Mucosa of stomach (tissue), 1 donor: ENCODE data around the gene SGPP2.
A peak's percentile ranks its signal among the peaks of the same experiment; 100 is the strongest.

Source experiments
- H3K27me3 ChIP-seq: one replicate; pipeline ENCODE4 v1.7.0; 2013; ENCODE audit warnings: mild to moderate bottlenecking, low read length; ENCODE audit not compliant: control insufficient read depth, insufficient read depth
- H3K36me3 ChIP-seq: one replicate; pipeline ENCODE4 v1.7.0; 2013; ENCODE audit warnings: low read length; ENCODE audit not compliant: control insufficient read depth, insufficient read depth
- H3K4me1 ChIP-seq: one replicate; pipeline ENCODE4 v1.7.0; 2013; ENCODE audit warnings: mild to moderate bottlenecking, low read length; ENCODE audit not compliant: control insufficient read depth, insufficient read depth
- H3K4me3 ChIP-seq: one replicate; pipeline ENCODE4 v1.7.0; 2013; ENCODE audit warnings: low read length
- H3K9ac ChIP-seq: one replicate; pipeline ENCODE4 v1.7.0; 2013; ENCODE audit warnings: mild to moderate bottlenecking, low read length, moderate library complexity
- H3K9me3 ChIP-seq: one replicate; pipeline ENCODE4 v1.7.0; 2013; ENCODE audit warnings: mild to moderate bottlenecking, low read length, moderate library complexity; ENCODE audit not compliant: control insufficient read depth
- donor health status: Pancreatic carcinoma.

Gene SGPP2

DNA sequence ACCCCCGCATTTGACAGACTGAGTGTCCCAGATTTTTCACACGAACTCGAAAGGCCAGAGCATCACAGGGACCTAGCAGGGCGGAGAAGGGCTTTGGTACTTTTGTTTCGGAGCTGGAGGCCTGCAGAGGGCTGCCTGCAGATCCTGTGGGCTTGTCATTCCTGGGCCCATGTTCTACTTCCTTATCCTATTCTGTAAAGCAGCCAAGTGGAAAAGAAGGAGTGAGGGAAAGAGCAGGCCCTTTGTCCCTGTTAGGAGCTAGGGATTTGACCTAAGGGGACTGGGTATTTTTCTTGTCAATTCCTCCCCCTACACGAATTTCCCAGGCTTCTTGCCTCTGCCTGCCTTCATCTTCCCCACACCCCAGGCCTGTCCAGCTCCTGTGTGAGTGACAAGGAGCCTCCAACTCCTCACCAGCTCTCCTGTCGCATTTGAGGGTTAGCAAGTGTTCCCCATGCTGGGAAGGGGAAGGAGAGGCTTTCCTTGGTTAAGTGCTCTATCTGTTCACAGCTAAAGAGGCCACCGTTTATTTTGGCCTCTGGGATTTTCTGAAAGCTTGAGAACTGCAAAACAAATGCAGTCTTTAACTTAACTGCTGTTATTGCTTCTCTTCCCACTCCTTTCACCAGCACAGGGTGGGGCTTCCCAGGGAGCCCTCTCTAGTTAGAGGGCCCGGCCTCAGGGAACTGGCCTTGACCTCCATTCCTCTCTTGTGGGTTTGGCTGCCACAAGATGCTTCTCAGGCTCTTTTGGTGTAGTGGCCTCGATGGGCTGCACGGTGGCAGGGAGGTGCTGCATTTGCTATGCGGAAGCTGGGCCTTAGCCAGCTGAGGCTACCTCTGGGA, 61.2 kb downstream of the SGPP2 start:
- Histone ChIP-seq H3K36me3 (no peaks in the 10 kb centered on the region), H3K9me3 (no peaks in the 10 kb centered on the region), H3K4me3 (no peak overlapping the region), H3K9ac (no peak overlapping the region), H3K4me1 (peaks cover 7% of the 10 kb centered on the region), H3K27me3 (no peaks in the 10 kb centered on the region)

DNA sequence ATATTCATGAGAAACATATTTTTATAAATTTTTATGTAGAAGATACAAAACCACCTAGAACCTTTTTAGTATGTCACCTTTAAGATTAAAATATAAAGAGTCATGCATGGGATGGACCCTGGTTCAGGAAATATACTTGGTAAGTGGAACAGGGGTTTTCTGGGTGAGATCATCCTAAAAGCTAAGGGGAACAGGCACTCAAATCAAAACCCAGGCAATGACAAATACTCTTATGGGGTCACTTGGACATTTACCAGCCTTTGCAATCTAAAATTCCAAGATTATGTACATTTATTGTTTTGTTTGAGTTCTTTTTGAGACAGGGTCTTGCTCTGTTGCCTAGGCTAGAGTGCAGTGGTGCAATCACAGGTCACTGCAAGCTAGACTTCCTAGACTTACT, 65.8 kb downstream of the SGPP2 start:
- H3K27me3 ChIP-seq = no peaks in the 10 kb centered on the region
- H3K4me3 ChIP-seq = no peak overlapping the region
- H3K36me3 ChIP-seq = no peaks in the 10 kb centered on the region
- no peaks in the 10 kb centered on the region for H3K9me3 ChIP-seq
- H3K4me1 ChIP-seq = no peaks in the 10 kb centered on the region
- no peak overlapping the region for H3K9ac ChIP-seq

DNA sequence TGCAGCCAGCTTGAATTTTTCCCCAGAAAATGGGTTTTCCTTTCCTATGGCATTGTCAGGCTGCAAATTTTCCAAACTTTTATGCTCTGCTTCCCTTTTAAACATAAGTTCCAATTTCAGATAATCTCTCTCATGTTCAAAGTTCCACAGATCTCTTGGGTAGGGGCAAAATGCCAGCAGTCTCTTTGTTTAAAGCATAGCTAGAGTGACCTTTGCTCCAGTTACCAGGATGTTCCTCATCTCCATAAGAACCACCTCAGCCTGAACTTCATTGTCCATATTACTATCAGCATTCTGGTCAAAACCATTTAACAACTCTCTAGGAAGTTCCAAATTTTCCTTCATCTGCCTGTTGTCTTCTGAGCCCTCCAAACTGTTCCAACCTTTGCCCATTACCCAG, 68.3 kb downstream of the SGPP2 start:
- Histone ChIP-seq H3K9ac (no peak overlapping the region), H3K9me3 (no peaks in the 10 kb centered on the region), H3K27me3 (no peaks in the 10 kb centered on the region), H3K4me3 (no peak overlapping the region), H3K36me3 (no peaks in the 10 kb centered on the region), H3K4me1 (no peaks in the 10 kb centered on the region)

DNA sequence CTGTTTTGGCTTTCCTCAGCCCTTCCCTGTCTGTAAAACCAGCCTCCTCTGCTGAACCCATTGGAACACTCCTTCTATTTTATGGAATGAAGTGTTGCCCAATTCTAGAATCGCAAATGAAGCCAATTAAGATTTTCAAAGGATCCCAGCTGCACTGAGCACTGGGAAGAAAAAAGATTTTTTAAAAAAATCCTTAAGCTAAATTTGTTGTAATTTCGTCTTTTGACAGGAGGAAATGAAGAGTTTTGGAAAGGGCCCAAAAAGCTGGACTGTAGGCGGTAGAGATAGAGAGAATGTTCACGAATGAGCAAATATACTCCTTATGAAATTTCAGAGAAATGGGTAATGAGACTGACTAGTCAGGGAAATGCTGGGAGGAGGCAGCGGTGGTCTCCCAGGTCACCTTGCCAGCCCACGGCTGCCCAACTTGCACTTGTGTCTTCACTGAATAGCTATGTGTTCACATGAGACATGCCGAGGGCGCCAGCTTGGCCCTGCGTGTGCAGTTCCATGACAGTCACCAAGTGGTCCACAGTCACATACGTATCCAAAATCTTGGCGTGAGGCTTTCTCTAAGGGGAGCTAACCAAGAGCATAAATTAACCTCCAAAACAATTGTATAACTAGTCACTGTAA, 69.9 kb downstream of the SGPP2 start:
- no peaks in the 10 kb centered on the region for H3K4me1 ChIP-seq
- H3K4me3 ChIP-seq = no peak overlapping the region
- no peak overlapping the region for H3K9ac ChIP-seq
- no peaks in the 10 kb centered on the region for H3K27me3 ChIP-seq
- H3K9me3 ChIP-seq = no peaks in the 10 kb centered on the region
- H3K36me3 ChIP-seq = no peaks in the 10 kb centered on the region

DNA sequence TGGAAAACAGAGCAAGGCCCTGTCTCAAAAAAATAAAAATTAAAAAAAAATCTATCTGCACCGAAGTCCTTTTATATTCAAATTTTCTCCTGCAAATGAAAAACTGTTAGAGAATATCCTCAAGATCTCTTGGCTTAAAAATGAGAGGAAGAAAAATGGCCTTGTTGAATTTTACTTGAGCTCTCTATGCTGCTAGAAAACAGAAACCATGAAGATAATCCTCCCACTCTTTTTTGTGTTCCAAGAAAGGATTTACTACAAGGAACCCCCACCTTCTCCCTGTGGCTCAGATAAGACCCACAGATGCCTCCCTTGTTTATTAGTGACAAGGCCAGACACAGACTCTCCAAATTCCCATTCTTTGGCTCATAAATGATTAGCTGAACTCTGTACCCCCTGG, 71.0 kb downstream of the SGPP2 start:
- Histone ChIP-seq H3K4me1 (no peaks in the 10 kb centered on the region), H3K36me3 (no peaks in the 10 kb centered on the region), H3K9me3 (no peaks in the 10 kb centered on the region), H3K9ac (no peak overlapping the region), H3K4me3 (no peak overlapping the region), H3K27me3 (no peaks in the 10 kb centered on the region)

DNA sequence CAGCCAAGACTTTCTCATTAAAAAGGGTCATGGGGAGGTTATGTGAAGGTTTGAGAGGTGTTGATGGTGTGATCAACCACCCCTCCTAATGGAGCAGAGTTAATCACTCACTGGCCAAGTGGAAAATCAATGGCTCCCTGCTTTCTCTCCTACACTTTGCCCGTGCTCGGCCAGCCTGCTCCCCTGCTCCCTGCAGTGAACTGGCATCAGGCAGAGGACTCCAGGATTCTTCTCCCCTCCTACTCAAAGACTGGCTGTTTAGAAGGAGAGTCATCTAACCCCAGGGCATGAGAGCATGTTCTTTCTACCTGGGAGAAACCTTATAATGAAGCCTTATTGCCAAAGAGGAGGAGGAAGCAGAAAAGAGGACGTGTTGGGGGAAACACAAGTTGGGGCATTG, 74.9 kb downstream of the SGPP2 start:
- H3K4me1 ChIP-seq = no peaks in the 10 kb centered on the region
- no peak overlapping the region for H3K4me3 ChIP-seq
- H3K9me3 ChIP-seq = no peaks in the 10 kb centered on the region
- H3K36me3 ChIP-seq = no peaks in the 10 kb centered on the region
- H3K27me3 ChIP-seq = no peaks in the 10 kb centered on the region
- no peak overlapping the region for H3K9ac ChIP-seq

DNA sequence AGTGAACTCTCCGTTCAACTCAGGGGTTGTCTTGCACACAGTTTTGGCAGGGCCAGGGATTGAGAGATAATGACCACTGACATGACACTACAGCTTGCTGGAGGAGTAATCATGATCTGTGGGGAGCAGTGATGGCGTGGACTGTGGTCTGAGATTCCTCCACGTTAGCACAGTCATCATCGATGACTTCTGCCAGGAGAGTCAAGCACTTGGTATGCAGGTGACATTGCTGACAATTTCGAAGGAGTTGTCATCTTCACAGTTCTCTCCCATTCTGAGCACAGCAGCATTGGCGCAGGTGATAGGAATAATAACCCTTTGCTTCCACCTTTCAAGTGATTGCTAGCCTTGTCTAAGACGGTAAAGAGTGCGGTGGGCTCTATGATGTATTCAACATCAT, 79.8 kb downstream of the SGPP2 start:
- no peak overlapping the region for H3K9ac ChIP-seq
- peaks cover 4% of the 10 kb centered on the region for H3K4me1 ChIP-seq
- H3K36me3 ChIP-seq = no peaks in the 10 kb centered on the region
- no peak overlapping the region for H3K4me3 ChIP-seq
- H3K9me3 ChIP-seq = no peaks in the 10 kb centered on the region
- H3K27me3 ChIP-seq = no peaks in the 10 kb centered on the region

DNA sequence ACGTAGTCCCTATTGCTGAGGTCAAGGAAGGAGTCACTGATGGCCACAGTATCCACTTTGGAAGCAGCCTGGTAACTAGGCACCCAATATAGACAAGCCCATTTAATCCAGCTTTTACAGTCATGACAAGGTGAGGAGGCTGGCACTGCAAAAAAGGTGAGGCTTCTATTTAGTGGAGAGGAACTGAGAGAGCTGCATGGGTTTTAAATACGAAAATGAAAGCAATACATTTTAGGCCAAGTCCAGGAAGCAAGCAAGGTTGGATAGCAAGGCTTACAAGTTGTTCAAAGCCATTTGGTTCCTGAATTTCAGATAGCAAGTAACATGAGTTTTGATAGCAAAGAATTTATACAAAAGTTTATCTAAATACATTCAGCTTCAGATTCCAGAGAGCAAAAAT, 80.4 kb downstream of the SGPP2 start:
- H3K4me1 ChIP-seq = peaks cover 4% of the 10 kb centered on the region
- no peaks in the 10 kb centered on the region for H3K36me3 ChIP-seq
- H3K9me3 ChIP-seq = no peaks in the 10 kb centered on the region
- H3K4me3 ChIP-seq = no peak overlapping the region
- no peaks in the 10 kb centered on the region for H3K27me3 ChIP-seq
- H3K9ac ChIP-seq = no peak overlapping the region

DNA sequence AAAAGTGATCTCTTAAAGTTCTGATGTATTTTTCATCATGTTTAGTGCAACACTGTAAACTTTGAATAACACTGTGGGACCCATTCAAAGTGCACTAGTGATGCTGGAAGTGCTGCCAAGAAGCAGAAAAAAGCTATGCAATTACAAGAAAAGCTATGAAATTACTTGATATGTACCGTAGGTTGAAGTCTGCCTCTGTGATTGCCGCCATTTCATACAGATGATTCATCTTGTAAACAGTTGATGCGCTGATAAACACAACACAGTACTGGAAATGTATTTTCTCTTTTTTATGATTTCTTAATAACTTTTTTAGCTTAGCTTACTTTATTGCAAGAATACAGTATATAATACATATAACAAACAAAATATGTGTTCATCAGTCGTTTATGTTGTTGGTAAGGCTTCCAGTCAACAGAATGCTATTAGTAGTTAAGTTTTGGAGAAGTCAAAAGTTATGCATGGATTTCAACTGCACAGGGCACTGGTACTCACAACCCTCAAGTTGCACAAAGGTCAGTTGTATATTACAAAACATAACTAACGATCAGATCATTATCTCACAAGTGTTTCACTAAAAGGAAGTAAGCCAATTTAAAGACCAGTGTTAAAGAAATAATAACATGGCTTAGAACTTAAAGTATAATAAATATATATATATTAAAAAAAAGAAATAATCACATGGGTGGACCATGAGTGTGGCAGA, 82.0 kb downstream of the SGPP2 start:
- no peaks in the 10 kb centered on the region for H3K36me3 ChIP-seq
- H3K4me1 ChIP-seq = peaks cover 4% of the 10 kb centered on the region
- no peak overlapping the region for H3K4me3 ChIP-seq
- no peak overlapping the region for H3K9ac ChIP-seq
- no peaks in the 10 kb centered on the region for H3K9me3 ChIP-seq
- H3K27me3 ChIP-seq = no peaks in the 10 kb centered on the region

DNA sequence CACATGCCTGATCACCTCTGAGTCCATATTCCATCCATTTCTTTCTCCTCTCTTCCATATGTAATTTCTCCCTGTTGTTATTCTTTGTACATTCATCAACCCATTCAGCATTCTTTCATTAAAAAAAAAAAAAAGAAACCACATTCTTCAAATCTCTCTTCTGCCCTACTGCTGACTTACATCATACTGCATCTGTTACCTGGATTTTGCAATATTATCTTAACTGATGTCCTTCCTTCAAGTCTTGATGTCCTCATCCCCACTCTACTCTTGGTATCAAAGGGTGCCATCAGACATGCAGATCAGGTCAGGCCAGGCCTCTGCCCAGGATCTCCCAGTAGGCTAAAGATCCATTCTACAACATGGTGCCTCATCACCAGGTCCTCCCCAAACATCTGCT, 90.6 kb downstream of the SGPP2 start:
- no peaks in the 10 kb centered on the region for H3K27me3 ChIP-seq
- H3K4me3 ChIP-seq = no peak overlapping the region
- H3K9ac ChIP-seq = no peak overlapping the region
- H3K36me3 ChIP-seq = no peaks in the 10 kb centered on the region
- H3K4me1 ChIP-seq = peaks cover 25% of the 10 kb centered on the region
- H3K9me3 ChIP-seq = no peaks in the 10 kb centered on the region

DNA sequence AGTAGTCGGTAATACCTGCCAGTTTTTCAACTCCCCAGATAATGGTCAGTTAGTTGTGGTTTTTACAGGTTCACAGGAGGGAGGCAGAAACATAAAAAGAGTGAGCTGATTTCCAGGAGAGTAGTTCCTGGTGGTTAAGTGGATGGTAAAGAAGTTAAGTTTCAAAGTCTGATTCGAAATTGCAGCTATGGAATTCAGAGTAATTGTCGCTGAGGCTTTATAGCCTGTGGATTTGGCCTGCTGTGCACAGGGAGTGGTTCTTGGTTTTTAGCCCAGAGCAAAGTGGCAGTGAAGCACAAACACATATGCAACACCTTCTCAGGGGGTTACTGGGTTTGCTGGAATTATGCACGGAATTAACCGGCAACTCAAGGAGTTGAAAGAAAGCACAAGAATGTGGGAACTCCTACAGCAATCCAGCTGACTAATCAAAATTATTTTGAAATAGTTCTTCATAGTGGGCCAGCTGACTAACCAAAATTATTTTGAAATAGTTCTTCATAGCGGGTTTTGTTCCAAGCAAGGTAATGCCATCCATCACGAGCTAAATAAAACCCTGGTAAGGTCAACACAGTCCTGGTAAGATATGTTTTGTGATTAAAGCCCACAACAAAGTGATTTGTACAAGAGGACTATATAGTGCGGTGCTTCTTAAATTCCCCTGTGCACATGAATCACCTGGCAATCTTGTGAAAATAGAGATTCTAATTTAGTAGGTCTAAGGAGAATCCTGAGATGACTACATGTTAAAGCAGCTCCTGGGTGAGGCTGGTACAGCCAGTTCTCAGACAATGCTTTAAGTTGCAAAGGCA, 94.4 kb downstream of the SGPP2 start:
- Histone ChIP-seq H3K4me3 (no peak overlapping the region), H3K36me3 (no peaks in the 10 kb centered on the region), H3K4me1 (peaks cover 25% of the 10 kb centered on the region), H3K27me3 (no peaks in the 10 kb centered on the region), H3K9me3 (no peaks in the 10 kb centered on the region), H3K9ac (peak overlapping the region; percentile 25)
